Muscle layer of duodenum (tissue), 2 donors: ENCODE results near the gene CYP2S1.

Source experiments
- H3K27ac ChIP-seq: one replicate; pipeline ENCODE4 v1.7.0; 2013; ENCODE audit warnings: mild to moderate bottlenecking, low read length
- H3K27me3 ChIP-seq: one replicate; pipeline ENCODE4 v1.7.0; 2013; ENCODE audit warnings: low read depth, mild to moderate bottlenecking, control low read depth, low read length
- H3K36me3 ChIP-seq, 2 donors: one replicate each; pipeline ENCODE4 v1.7.0; 2013; ENCODE audit warnings: low read length in 2 of 2, control low read depth in 1 of 2, mild to moderate bottlenecking in 1 of 2; ENCODE audit not compliant: insufficient read depth in 2 of 2, control insufficient read depth in 1 of 2
- H3K4me1 ChIP-seq, 2 donors: one replicate each; pipeline ENCODE4 v1.7.0; 2013; ENCODE audit warnings: low read length in 2 of 2, mild to moderate bottlenecking in 2 of 2, control low read depth in 1 of 2, moderate library complexity in 1 of 2; ENCODE audit not compliant: insufficient read depth in 2 of 2, control insufficient read depth in 1 of 2
- H3K4me3 ChIP-seq, 2 donors: one replicate each; pipeline ENCODE4 v1.7.0; 2013; ENCODE audit warnings: low read length in 2 of 2, low read depth in 1 of 2, mild to moderate bottlenecking in 1 of 2
- H3K9me3 ChIP-seq, 2 donors: one replicate each; pipeline ENCODE4 v1.7.0; 2013; ENCODE audit warnings: low read length in 2 of 2, control low read depth in 1 of 2, mild to moderate bottlenecking in 1 of 2; ENCODE audit not compliant: control insufficient read depth in 1 of 2
- donor health status: healthy.

The CYP2S1 gene

GRCh38 chr19:41248895-41249294 lies 55.9 kb downstream of the CYP2S1 start:
- no peak overlapping the region for H3K4me3 ChIP-seq
- H3K9me3 ChIP-seq: no peaks in the 10 kb centered on the region
- no peaks in the 10 kb centered on the region for H3K27me3 ChIP-seq
- peaks cover 42 to 75% of the 10 kb centered on the region in 2 donors for H3K36me3 ChIP-seq
- no peaks in the 10 kb centered on the region for H3K4me1 ChIP-seq
- no peak overlapping the region for H3K27ac ChIP-seq

GRCh38 chr19:41249707-41250423 lies 56.8 kb downstream of the CYP2S1 start:
- no peaks in the 10 kb centered on the region for H3K4me1 ChIP-seq
- H3K9me3 ChIP-seq: no peaks in the 10 kb centered on the region
- peaks cover 42 to 74% of the 10 kb centered on the region in 2 donors for H3K36me3 ChIP-seq
- H3K27ac ChIP-seq: no peak overlapping the region
- no peak overlapping the region for H3K4me3 ChIP-seq
- H3K27me3 ChIP-seq: no peaks in the 10 kb centered on the region

GRCh38 chr19:41253660-41254059 lies 60.6 kb downstream of the CYP2S1 start:
- H3K9me3 ChIP-seq: no peaks in the 10 kb centered on the region
- H3K4me3 ChIP-seq: no peak overlapping the region
- H3K36me3 ChIP-seq: peaks cover 49 to 83% of the 10 kb centered on the region in 2 donors
- H3K27ac ChIP-seq: no peak overlapping the region
- H3K4me1 ChIP-seq: no peaks in the 10 kb centered on the region
- H3K27me3 ChIP-seq: no peaks in the 10 kb centered on the region

GRCh38 chr19:41255171-41255570 lies 62.2 kb downstream of the CYP2S1 start:
- Histone ChIP-seq H3K36me3 (peaks cover 54 to 83% of the 10 kb centered on the region in 2 donors), H3K27ac (no peak overlapping the region)

More at GRCh38 chr19:41255171-41255570, 62.2 kb downstream of the CYP2S1 start:
- H3K4me1 ChIP-seq: no peaks in the 10 kb centered on the region
- no peaks in the 10 kb centered on the region for H3K9me3 ChIP-seq
- H3K27me3 ChIP-seq: no peaks in the 10 kb centered on the region
- H3K4me3 ChIP-seq: no peak overlapping the region
